ENCODE measurements around the gene CCDC179.

CCDC179 gene

DNA sequence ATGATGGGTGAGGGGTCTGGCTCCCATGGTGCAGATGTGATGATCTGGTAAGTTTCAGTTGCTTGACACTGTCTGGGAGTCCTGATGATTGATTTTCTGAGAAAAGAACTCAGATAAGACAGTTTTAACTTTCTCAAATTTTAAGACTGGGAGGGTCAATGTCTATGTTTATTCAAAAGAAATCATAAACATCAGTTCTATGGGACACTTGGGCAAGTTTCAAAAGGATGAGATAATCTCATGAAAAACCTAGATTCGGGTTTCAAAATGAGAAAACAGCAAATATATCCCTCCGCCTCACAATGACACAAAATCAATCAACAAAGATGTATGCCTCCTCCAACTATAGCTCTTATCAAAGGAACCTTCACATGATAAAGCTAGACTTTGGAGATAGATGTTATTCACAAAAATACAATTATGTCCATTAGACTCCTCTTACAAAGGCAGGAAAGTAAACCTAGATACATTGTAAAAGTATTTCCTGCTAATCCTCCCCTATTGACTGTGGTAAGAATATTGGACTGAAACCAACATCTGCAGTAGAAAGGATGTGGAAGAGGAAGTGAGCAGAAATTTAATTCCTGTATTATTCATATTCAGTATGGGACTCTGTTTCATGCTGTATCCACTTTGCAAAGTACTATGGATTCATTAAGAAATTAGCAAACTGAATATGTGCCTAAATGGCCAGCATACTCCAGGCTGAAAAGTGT lies 52.3 kb downstream of the CCDC179 start:
- DNase-seq: no peak

DNA sequence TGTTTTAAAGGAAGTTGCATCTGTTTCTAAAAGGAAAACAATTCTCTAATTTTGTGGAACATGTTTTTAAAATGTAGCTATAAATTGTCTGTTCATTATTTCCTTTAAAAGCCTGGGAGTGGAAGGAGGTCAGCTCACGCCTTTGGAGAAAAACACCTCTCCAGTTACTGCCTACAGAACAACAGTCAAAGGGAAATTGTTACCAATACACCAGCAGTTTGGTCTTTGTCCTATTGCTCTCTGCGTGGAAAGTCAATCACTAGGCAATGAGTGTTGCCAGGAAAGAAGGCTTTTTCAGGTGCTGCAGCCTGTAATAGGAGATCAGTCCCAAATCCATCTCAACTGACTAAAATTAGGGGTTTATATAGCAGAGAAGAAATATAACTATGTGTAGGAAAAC lies 52.9 kb downstream of the CCDC179 start:
- DNase-seq: no peak

DNA sequence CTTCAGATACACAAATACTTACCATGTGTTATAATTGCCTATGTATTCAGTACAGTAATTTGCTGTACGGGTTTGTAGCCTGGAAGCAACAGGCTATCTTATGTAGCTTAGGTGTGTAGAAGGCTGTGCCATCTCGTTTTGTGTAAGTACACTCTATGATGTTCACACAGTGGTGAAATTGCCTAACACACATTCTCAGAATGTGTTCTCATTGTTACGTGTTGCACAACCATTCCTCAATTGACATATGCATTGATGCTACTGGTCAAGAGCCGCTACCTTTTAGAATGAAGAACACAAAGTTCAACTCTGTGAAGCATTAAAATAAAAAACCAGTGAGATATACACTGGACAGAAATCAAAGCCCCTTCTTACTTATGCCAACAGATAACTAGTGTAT lies 57.4 kb downstream of the CCDC179 start:
- DNase-seq: no peak

DNA sequence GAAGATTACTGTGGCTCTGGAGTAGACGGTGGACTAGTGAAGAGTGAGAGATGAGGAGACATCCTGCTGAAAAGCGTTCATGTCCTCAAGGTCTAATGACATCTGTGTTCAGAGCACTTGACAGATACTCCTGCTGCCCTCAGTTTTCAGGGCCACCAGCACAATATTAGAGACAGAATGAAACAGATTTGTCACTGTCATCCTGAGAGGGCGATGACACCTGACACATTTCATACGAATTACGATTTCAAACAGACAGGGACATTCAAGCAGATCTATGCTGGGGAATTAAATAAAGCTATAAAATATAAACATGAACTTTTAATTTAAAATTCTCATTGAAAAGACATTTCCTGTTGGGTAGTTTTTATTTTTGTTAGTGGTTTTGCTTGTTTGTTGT lies 59.8 kb downstream of the CCDC179 start:
- DNase-seq: no peak

DNA sequence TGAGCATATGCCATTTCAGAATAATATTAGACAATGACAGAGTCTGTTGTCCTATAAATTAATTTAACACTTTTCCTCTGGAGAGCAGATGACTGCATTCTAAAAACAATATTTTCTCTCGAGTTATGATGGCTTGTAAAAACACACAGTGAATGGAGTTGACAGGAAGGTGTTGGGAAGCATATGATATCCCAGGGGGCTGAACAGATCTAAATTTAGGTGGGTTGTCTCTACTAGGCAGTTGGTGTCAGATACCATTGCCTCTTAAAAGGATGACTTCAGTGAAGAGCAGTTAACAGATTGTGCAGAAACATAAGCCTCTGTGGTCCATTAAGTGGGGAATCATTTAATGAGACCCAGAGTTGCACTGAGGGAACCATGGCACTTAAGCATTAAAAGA lies 61.4 kb downstream of the CCDC179 start:
- peak; percentile 74 for DNase-seq

DNA sequence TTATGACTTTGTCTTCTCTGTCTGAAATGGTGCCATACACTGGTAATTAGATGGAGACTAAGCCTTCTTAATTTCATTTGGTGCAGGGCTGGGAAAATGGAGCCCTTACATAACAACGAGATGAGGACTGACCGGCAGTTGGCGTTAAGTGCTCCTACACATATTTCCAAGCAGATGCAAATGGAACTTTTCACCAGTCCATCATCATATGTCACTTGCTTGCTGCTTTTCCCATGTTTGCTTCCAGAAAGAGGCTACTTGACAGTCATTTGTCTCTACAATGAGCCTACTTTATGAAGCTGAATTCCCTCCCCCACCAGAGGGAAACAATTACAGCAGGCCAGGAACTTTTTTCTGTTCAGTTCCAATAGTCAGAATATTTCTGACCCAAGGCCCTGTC lies 63.2 kb downstream of the CCDC179 start:
- DNase-seq: peak; percentile 23

Measured in NCI-H82 (cell line).